ENCODE data around the gene TAS1R3.

- no peak for TF ChIP-seq HDGF (IDR thresholded peaks at IDR 0.05; ENCODE audit: borderline replicate concordance)
- no peak for TF ChIP-seq FOXA1 (IDR thresholded peaks at IDR 0.05)
- no peak for TF ChIP-seq PKNOX1 (IDR thresholded peaks at IDR 0.05)
These were observed 38.7 kb upstream of the TAS1R3 start for GRCh38 chr1:1292442-1292779.
